HTERT RPE-1 (cell line): ENCODE results near the gene ARID5B.

Source experiments
- in situ Hi-C: fragments of 300-500 bp; cut with MboI; formaldehyde crosslinking; loops from 4 replicates; pipeline ENCODE4 v1.14.3; 2020; ENCODE audit warnings: low sequenced_read_pairs

Gene ARID5B

GRCh38 chr10:61986382-61986781, 84.9 kb downstream of the ARID5B start:
- in situ Hi-C loops, result no loop called here

- in situ Hi-C loops, result no loop called here
Measured at GRCh38 chr10:61986788-61987492, 85.4 kb downstream of the ARID5B start.

- in situ Hi-C loops, result no loop called here
Measured at GRCh38 chr10:61987537-61987936, 86.0 kb downstream of the ARID5B start.

- in situ Hi-C loops, result no loop called here
Measured at GRCh38 chr10:61987951-61988379, 86.5 kb downstream of the ARID5B start.

- in situ Hi-C loops, result no loop called here
Measured at GRCh38 chr10:61989995-61990760, 88.7 kb downstream of the ARID5B start.

- in situ Hi-C loops, result no loop called here
Measured at GRCh38 chr10:61990761-61991135, 89.2 kb downstream of the ARID5B start.

DNA sequence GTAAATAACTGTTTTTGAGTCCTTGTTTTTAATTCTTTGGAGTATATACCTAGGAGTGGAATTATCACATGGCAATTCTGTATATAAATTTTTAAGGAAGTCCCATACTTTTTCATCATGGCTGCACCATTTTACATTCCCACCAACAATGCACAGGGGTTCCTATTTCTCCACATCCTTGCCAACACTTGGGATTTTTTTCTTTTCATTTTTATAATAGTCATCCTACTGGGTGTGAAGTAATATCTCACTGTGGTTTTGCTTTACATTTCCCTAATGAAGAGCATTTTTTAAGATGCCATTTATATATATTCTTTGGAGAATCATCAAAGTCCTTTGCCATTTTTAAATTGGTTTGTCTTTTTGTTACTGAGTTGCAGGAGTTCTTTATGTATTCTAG, 89.7 kb downstream of the ARID5B start:
- in situ Hi-C loops, result no loop called here

DNA sequence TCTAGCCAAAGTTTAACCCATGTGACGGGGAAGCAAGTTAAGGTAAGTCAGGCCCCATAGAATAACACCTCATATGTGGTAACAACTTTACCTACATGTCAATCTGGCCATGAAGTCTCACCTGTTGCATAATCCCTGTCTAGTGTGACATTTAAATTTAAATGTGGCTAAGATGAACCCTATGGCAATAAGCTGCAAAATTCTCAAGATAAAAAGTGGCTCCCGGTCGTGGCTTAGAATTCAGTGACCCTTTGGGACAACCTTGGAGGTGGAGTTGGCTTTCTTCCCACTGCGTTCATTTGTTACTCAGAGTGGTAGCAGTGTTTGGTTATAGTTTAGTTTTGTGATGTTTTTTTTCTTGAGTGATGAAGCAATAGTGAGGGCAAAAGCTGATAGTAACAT, 90.6 kb downstream of the ARID5B start:
- in situ Hi-C loops, result no loop called here

GRCh38 chr10:61992671-61993668, 91.5 kb downstream of the ARID5B start:
- in situ Hi-C loops, result no loop called here

DNA sequence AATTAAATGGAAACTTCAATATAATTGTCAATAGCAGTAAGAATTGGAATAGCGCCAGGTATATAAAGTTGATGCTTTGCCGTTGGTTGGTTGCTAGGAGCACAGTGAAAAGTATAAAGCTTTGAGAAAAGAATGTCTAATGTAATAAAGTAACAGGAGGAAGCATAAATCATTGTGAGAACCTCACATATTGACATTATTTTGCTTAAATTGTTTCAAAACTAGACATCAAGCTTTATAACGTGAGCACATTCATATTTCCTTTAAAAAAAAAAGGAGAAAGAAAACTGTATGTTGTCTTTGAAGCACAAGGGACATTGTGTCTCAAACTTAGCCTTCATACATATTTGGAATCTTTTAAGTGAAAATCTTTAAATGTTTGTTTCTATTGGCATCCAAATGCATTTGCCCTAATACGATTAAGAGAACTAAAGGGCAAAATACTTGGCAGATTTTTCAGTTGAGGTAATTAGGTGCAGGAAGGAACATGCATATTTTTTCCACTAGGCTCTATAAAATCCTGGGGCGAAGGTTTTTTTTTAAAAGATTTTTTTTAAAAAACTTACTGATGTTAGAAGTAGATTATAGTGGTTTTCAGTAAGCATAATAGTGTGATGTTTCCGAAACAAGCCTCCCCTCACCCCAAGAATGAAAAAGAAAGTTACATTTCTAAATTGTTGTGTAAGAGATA, 92.4 kb downstream of the ARID5B start:
- in situ Hi-C loops, result no loop called here

DNA sequence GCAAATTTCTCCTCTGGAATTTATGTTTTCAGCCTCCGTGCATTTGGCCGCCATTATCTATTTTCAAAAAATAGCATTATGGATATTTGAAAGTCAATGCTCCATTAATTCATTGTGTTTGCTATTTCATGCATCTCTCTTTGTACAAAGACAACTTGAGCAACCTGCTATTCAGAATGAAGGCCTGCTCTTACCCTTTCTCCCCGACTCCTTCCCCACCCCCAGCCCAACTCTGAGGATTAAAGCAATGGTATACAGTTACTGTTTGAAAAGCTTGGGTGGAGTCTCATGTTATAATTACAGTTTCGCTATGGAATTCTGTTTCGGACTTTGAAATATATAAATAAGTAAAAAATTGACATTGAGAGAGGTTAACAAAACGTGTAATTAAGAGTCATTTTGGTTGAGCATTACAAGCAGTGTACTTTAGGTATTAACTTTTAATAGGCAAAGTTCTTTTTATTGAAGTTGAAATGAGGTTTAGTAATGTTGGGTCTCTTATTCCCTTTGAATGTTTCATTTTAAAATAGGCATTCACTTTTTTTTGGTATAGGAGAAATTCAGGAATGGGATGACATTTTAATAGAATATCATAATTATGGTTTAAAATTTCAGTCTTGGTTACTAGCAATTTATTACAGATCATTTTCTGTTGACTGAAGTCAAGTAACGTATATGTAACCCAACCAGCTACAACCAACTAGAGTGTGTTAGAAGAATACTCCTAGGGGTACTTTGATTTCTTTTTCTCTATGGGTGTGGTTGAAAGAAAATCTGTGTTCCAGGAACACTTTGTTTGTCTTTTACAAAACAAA, 93.1 kb downstream of the ARID5B start:
- in situ Hi-C loops, result no loop called here

GRCh38 chr10:61995220-61995503, 93.7 kb downstream of the ARID5B start:
- in situ Hi-C loops, result no loop called here

DNA sequence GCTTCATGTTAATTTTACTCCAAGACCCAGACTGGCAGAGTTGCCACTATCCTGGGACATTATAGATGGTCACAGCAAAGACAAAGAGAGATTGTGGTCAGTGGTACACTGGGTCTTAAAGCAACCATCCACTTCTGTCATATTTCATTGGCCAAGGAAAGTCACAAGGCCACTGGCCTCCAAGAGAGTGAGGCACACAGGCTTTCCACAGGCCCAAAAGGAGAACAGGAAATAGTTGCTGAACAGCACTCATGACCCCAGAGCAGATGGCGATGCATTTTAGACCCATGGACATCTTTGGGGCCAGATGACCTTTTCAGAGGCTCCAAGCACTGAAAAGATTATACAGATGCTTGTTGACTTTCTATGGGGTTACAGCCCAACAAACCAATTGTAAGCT, 97.4 kb downstream of the ARID5B start:
- in situ Hi-C loops, result no loop called here

- in situ Hi-C loops, result no loop called here
Measured at GRCh38 chr10:62000037-62000603, 98.6 kb downstream of the ARID5B start.

GRCh38 chr10:62000726-62001125, 99.2 kb downstream of the ARID5B start:
- in situ Hi-C loops, result no loop called here

DNA sequence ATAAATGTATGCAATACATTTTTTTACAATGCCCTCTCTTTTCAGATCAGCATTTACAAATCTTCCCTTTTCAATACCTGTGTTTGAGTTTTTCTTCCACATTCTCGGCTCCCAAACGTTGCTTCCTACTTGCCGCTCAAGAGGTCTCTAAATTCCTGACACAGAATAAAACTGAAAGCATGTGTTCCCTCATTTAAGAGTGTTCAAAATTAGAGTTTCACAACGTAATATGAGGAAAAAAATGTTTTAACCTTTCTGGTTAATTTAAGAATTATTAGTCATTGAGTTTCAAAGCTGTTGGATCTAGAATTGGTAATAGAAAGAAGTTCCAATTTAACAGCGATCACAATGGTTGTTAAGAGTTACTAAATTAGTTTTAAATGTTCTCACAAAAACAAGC, 100.4 kb downstream of the ARID5B start:
- in situ Hi-C loops, result no loop called here

GRCh38 chr10:62002753-62003152, 101.3 kb downstream of the ARID5B start:
- in situ Hi-C loops, result no loop called here

DNA sequence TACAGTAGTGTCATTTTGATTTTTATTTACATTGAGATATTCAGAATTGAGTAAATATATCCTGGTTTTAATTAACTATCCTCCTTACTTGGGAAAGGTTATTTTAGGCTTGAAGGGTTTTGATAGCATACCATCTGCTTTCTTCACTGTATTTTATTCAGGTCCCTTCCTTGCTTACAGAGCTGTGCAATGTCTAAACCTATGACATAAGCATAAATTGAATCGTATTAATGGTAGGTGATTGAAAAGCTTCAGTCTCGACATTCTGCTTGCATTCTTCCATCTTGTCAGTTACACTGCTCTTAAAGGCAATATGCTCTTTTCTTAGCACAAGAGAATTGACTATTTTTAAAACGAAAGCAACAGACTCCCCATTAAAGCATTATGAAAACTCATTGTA, 102.5 kb downstream of the ARID5B start:
- in situ Hi-C loops, result no loop called here

DNA sequence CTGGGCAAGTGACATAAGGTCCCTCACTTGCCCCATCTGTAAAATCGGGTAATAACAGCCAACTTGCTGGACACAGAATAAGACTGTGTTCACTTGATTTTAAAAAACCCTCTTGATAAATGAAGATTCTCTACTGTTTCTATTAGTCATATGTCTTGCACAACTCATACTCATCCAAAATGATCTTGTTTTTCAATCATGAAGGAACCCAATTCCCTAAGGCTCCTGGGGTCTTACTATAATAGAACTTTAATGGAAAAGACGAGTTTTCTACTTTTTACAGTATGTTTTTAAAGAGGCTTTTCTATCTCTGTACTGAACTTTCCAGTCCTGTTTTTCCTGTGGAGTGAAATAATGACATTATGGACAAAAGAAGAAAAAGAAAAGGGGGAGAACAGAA, 103.8 kb downstream of the ARID5B start:
- in situ Hi-C loops, result no loop called here

DNA sequence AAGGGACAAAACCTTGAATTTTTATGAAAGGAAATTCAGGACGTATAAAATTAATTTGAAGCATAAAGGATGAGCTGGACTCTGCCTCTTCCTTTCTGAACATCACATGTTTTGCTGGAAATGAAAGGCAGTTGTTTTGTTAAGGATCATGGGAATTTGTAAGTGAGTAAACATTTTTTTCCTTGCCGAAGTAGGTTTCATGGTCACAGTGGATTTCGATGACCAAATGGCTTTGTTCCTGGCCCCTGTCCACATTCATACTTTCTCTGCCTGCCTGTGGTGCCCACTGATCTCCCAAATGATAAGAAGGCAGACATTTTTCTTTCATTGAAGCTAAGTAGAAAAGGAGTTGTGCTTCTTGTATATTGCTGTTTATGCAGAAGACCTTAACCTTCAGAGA, 104.2 kb downstream of the ARID5B start:
- in situ Hi-C loops, result no loop called here
